Activated CD4-positive, alpha-beta T cell treated with anti-CD3 and anti-CD28 coated beads, Interleukin-2, amount 10 ng/mL, durations not matched to agents 24 days and 14 days (primary cell): ENCODE data around the gene PRDX3. TPM values are rescaled to one million over a fixed set of nuclear protein-coding genes. Genes with fewer than 3 reads are reported as not detected.
"Not testable (repeated sequence)": the region's sequence is repeated elsewhere in the genome, so short reads cannot be mapped to it uniquely, and the experiment has no call there.

ENCODE experiments used
- DNase-seq: peaks from one replicate; pipeline ENCODE4 v3.0.0; 2022
- H3K27ac Mint-ChIP-seq: one replicate; pipeline ENCODE4 v1.8.0; 2022; ENCODE audit warnings: mild to moderate bottlenecking, mixed read lengths
- H3K27me3 Mint-ChIP-seq: one replicate; pipeline ENCODE4 v1.8.0; 2022; ENCODE audit warnings: mixed read lengths
- H3K36me3 Mint-ChIP-seq: one replicate; pipeline ENCODE4 v1.8.0; 2022; ENCODE audit warnings: low read depth, mild to moderate bottlenecking, mixed read lengths
- H3K4me1 Mint-ChIP-seq: one replicate; pipeline ENCODE4 v1.8.0; 2021; ENCODE audit warnings: mixed read lengths
- H3K4me3 Mint-ChIP-seq: one replicate; pipeline ENCODE4 v1.8.0; 2022; ENCODE audit warnings: mild to moderate bottlenecking, moderate library complexity, mixed read lengths
- H3K9me3 Mint-ChIP-seq: one replicate; pipeline ENCODE4 v1.8.0; 2021; ENCODE audit warnings: mixed read lengths
- intact Hi-C: fragments of 100-400 bp; cut with micrococcal nuclease; formaldehyde crosslinking; loops from one replicate; pipeline ENCODE4 v1.15.1; 2023
- total RNA-seq: library from RNA; stranded (reverse); gene quantifications from 2 replicates; pipeline ENCODE4 v1.2.3, GENCODE V29; 2022

The PRDX3 gene
- total RNA-seq, 1 donor from 2014 or later, result 179 TPM

GRCh38 chr10:119198438-119198837 is 19.8 kb upstream of the PRDX3 start:
- no peaks in the 10 kb centered on the region for H3K27me3 Mint-ChIP-seq
- H3K36me3 Mint-ChIP-seq, result no peaks in the 10 kb centered on the region
- no peaks in the 10 kb centered on the region for H3K9me3 Mint-ChIP-seq
- intact Hi-C loops, result loop anchor here (2.0 to 5.0 kb wide), 3 partner anchors 20 to 344 kb away; partner anchors contain the start of genes PRDX3 and RGS10
- DNase-seq, result peak; percentile 77
- peaks cover 34% of the 10 kb centered on the region for H3K4me1 Mint-ChIP-seq
- no peak overlapping the region for H3K4me3 Mint-ChIP-seq
- H3K27ac Mint-ChIP-seq, result peak overlapping the region; percentile 21

GRCh38 chr10:119197921-119198320 is 19.3 kb upstream of the PRDX3 start:
- H3K27ac Mint-ChIP-seq, result peak overlapping the region; percentile 21
- DNase-seq, result no peak
- intact Hi-C loops, result loop anchor here (2.0 to 5.0 kb wide), 3 partner anchors 19 to 345 kb away; partner anchors contain the start of genes PRDX3 and RGS10
- H3K27me3 Mint-ChIP-seq, result no peaks in the 10 kb centered on the region
- H3K4me3 Mint-ChIP-seq, result peak overlapping the region; percentile 36
- peaks cover 34% of the 10 kb centered on the region for H3K4me1 Mint-ChIP-seq
- no peaks in the 10 kb centered on the region for H3K36me3 Mint-ChIP-seq
- H3K9me3 Mint-ChIP-seq, result no peaks in the 10 kb centered on the region

- peak overlapping the region; percentile 37 for H3K27ac Mint-ChIP-seq
- H3K4me1 Mint-ChIP-seq, result peaks cover 27% of the 10 kb centered on the region
- H3K36me3 Mint-ChIP-seq, result no peaks in the 10 kb centered on the region
- no peak overlapping the region for H3K4me3 Mint-ChIP-seq
- no peak for DNase-seq
- no peaks in the 10 kb centered on the region for H3K9me3 Mint-ChIP-seq
- H3K27me3 Mint-ChIP-seq, result no peaks in the 10 kb centered on the region
- intact Hi-C loops, result no loop called here
These were observed 13.3 kb upstream of the PRDX3 start for GRCh38 chr10:119191881-119192280.

GRCh38 chr10:119190954-119191785 is 12.6 kb upstream of the PRDX3 start:
- Mint-ChIP-seq H3K27me3 (no peaks in the 10 kb centered on the region), H3K36me3 (no peaks in the 10 kb centered on the region), H3K9me3 (no peaks in the 10 kb centered on the region), H3K27ac (peak overlapping the region; percentile 39), H3K4me3 (no peak overlapping the region), H3K4me1 (peaks cover 27% of the 10 kb centered on the region)
- intact Hi-C loops, result no loop called here
- DNase-seq, result no peak

GRCh38 chr10:119190353-119190752 is 11.7 kb upstream of the PRDX3 start:
- Mint-ChIP-seq H3K4me1 (peaks cover 25% of the 10 kb centered on the region), H3K27ac (peak overlapping the region; percentile 58), H3K9me3 (no peaks in the 10 kb centered on the region), H3K4me3 (peak overlapping the region; percentile 51), H3K27me3 (no peaks in the 10 kb centered on the region), H3K36me3 (no peaks in the 10 kb centered on the region)
- intact Hi-C loops, result no loop called here
- DNase-seq, result no peak

- DNase-seq, result peak; percentile 78
- Mint-ChIP-seq H3K9me3 (no peaks in the 10 kb centered on the region), H3K4me1 (peaks cover 21% of the 10 kb centered on the region), H3K27ac (peak overlapping the region; percentile 58), H3K36me3 (no peaks in the 10 kb centered on the region), H3K27me3 (no peaks in the 10 kb centered on the region), H3K4me3 (peak overlapping the region; percentile 51)
- intact Hi-C loops, result no loop called here
These were observed 11.2 kb upstream of the PRDX3 start for GRCh38 chr10:119189811-119190282.

- intact Hi-C loops, result no loop called here
- H3K4me1 Mint-ChIP-seq, result peaks cover 17% of the 10 kb centered on the region
These were observed 5.2 kb upstream of the PRDX3 start for GRCh38 chr10:119183664-119184412.

GRCh38 chr10:119180850-119181400 is 2.3 kb upstream of the PRDX3 start:
- H3K9me3 Mint-ChIP-seq, H3K4me3 Mint-ChIP-seq, DNase-seq, H3K27ac Mint-ChIP-seq, H3K27me3 Mint-ChIP-seq, intact Hi-C loops: not testable (repeated sequence)
- H3K36me3 Mint-ChIP-seq, result peaks cover 17% of the 10 kb centered on the region
- peaks cover 37% of the 10 kb centered on the region for H3K4me1 Mint-ChIP-seq

More at GRCh38 chr10:119183664-119184412, 5.2 kb upstream of the PRDX3 start:
- H3K27ac Mint-ChIP-seq, result peak overlapping the region; percentile 81
- no peaks in the 10 kb centered on the region for H3K9me3 Mint-ChIP-seq
- DNase-seq, result no peak
- no peak overlapping the region for H3K4me3 Mint-ChIP-seq
- no peaks in the 10 kb centered on the region for H3K27me3 Mint-ChIP-seq
- no peaks in the 10 kb centered on the region for H3K36me3 Mint-ChIP-seq

GRCh38 chr10:119177708-119178371 is 772 bp downstream of the PRDX3 start:
- H3K4me3 Mint-ChIP-seq, result peak overlapping the region; percentile 98
- peak overlapping the region; percentile 99 for H3K27ac Mint-ChIP-seq
- no peak for DNase-seq
- H3K4me1 Mint-ChIP-seq, result peaks cover 39% of the 10 kb centered on the region
- intact Hi-C loops, result loop anchor here (1.0 to 5.0 kb wide), 10 partner anchors 13 to 479 kb away; partner anchors contain the start of genes DENND10, EIF3A, GRK5 and RGS10
- no peaks in the 10 kb centered on the region for H3K9me3 Mint-ChIP-seq
- peaks cover 28% of the 10 kb centered on the region for H3K36me3 Mint-ChIP-seq
- H3K27me3 Mint-ChIP-seq, result no peaks in the 10 kb centered on the region

GRCh38 chr10:119176166-119176565 is 2.4 kb downstream of the PRDX3 start:
- Mint-ChIP-seq H3K4me1 (peaks cover 39% of the 10 kb centered on the region), H3K27me3 (no peaks in the 10 kb centered on the region), H3K9me3 (no peaks in the 10 kb centered on the region), H3K4me3 (peak overlapping the region; percentile 98), H3K27ac (peak overlapping the region; percentile 84), H3K36me3 (peaks cover 42% of the 10 kb centered on the region)
- intact Hi-C loops, result loop anchor here (5.0 kb wide), 2 partner anchors 366 to 421 kb away; partner anchors contain the start of genes RGS10 and TIAL1
- no peak for DNase-seq

GRCh38 chr10:119174109-119174508 is 4.5 kb downstream of the PRDX3 start:
- H3K27ac Mint-ChIP-seq, result no peak overlapping the region
- intact Hi-C loops, result no loop called here
- H3K36me3 Mint-ChIP-seq, result peaks cover 58% of the 10 kb centered on the region
- no peaks in the 10 kb centered on the region for H3K9me3 Mint-ChIP-seq
- peaks cover 33% of the 10 kb centered on the region for H3K4me1 Mint-ChIP-seq
- no peak overlapping the region for H3K4me3 Mint-ChIP-seq
- DNase-seq, result no peak
- no peaks in the 10 kb centered on the region for H3K27me3 Mint-ChIP-seq

GRCh38 chr10:119167041-119167440 is 11.6 kb downstream of the PRDX3 start:
- no peaks in the 10 kb centered on the region for H3K27me3 Mint-ChIP-seq
- H3K27ac Mint-ChIP-seq, result peak overlapping the region; percentile 95
- intact Hi-C loops, result no loop called here
- H3K9me3 Mint-ChIP-seq, result no peaks in the 10 kb centered on the region
- peaks cover 53% of the 10 kb centered on the region for H3K36me3 Mint-ChIP-seq
- no peak for DNase-seq
- H3K4me1 Mint-ChIP-seq, result peaks cover 33% of the 10 kb centered on the region
- H3K4me3 Mint-ChIP-seq, result peak overlapping the region; percentile 90

- intact Hi-C loops, result no loop called here
These were observed 12.0 kb downstream of the PRDX3 start for GRCh38 chr10:119166564-119166963.

More at GRCh38 chr10:119166564-119166963, 12.0 kb downstream of the PRDX3 start:
- DNase-seq, result no peak
- H3K27me3 Mint-ChIP-seq, result no peaks in the 10 kb centered on the region
- no peaks in the 10 kb centered on the region for H3K9me3 Mint-ChIP-seq
- H3K36me3 Mint-ChIP-seq, result peaks cover 52% of the 10 kb centered on the region
- peaks cover 35% of the 10 kb centered on the region for H3K4me1 Mint-ChIP-seq
- peak overlapping the region; percentile 95 for H3K27ac Mint-ChIP-seq
- peak overlapping the region; percentile 90 for H3K4me3 Mint-ChIP-seq
